H1 (cell line): Measurements from ENCODE around the gene TTLL9. TPM values are rescaled to one million over a fixed set of nuclear protein-coding genes. Genes with fewer than 3 reads are reported as not detected.

Experiments used
- CTCF ChIA-PET: fragments of 300-600 bp; sonication (Branson Sonifier 250); formaldehyde crosslinking; loops from one replicate; lab custom pipeline; 2021; ENCODE audit not compliant: partially characterized antibody; lab: Charles Lee
- POLR2A ChIA-PET: fragments of 300-600 bp; sonication (Branson Sonifier 250); formaldehyde crosslinking; loops from one replicate; lab custom pipeline; 2021; ENCODE audit warnings: inconsistent platforms; ENCODE audit not compliant: partially characterized antibody; lab: Charles Lee
- DNase-seq, 2 experiments: peaks; one replicate each; pipeline versions ENCODE4 v3.0.0 to v3.0.0-alpha.2; 2010 to 2022; ENCODE audit warnings: low spot score in 2 of 2, low read depth in 1 of 2, mixed read lengths in 1 of 2
- FAIRE-seq: peaks from 2 replicates; lab custom pipeline; 2011; peaks lifted over from hg19 to GRCh38; lab: Jason Lieb, UNC
- H2AFZ ChIP-seq: 2 replicates; pipeline ENCODE4 v1.8.1; 2012; ENCODE audit warnings: low read length, inconsistent platforms
- H2AK5ac ChIP-seq: 2 replicates; pipeline ENCODE4 v1.6.1; 2013; ENCODE audit warnings: low read depth, low read length
- H2BK120ac ChIP-seq: replicated peaks from 2 replicates; pipeline ENCODE3; 2013; ENCODE audit warnings: low read depth, low read length, inconsistent platforms
- H2BK12ac ChIP-seq: 2 replicates; pipeline ENCODE4 v1.6.1; 2013; ENCODE audit warnings: low read depth, low read length
- H2BK15ac ChIP-seq: 2 replicates; pipeline ENCODE4 v1.6.1; 2013; ENCODE audit warnings: low read length
- H2BK20ac ChIP-seq: 2 replicates; pipeline ENCODE4 v1.6.1; 2013; ENCODE audit warnings: low read length
- H2BK5ac ChIP-seq: 2 replicates; pipeline ENCODE4 v1.6.1; 2013; ENCODE audit warnings: low read depth, low read length
- H3K14ac ChIP-seq: 2 replicates; pipeline ENCODE4 v1.6.1; 2013; ENCODE audit warnings: inconsistent platforms; ENCODE audit not compliant: insufficient read length
- H3K18ac ChIP-seq: 2 replicates; pipeline ENCODE4 v1.6.1; 2013; ENCODE audit warnings: low read length; ENCODE audit errors: extremely low read depth
- H3K23ac ChIP-seq: 2 replicates; pipeline ENCODE4 v1.6.1; 2013; ENCODE audit warnings: inconsistent platforms; ENCODE audit not compliant: insufficient read length
- H3K23me2 ChIP-seq: 2 replicates; pipeline ENCODE4 v1.6.1; 2013; ENCODE audit warnings: low read depth, low read length
- H3K27ac ChIP-seq: 2 replicates; pipeline ENCODE4 v1.6.1; 2011; ENCODE audit warnings: low read depth, low read length, inconsistent platforms
- H3K27me3 ChIP-seq, 4 experiments: replicated peaks in 1 of 4; 1 replicate in 1 of 4; 2 replicates in 3 of 4; pipeline versions ENCODE4 v1.6.1 to v1.8.1; 2011 to 2013; ENCODE audit warnings: low read length in 3 of 4, mild to moderate bottlenecking in 3 of 4, inconsistent platforms in 2 of 4, mixed read lengths in 2 of 4, moderate library complexity in 1 of 4; ENCODE audit not compliant: control insufficient read depth in 3 of 4, insufficient read depth in 3 of 4; ENCODE audit errors: extremely low read depth in 1 of 4
- H3K36me3 ChIP-seq, 4 experiments: 2 replicates each; pipeline versions ENCODE4 v1.6.1 to v1.8.1; 2011 to 2013; ENCODE audit warnings: mild to moderate bottlenecking in 4 of 4, low read length in 3 of 4, moderate library complexity in 2 of 4, control low read depth in 1 of 4, inconsistent platforms in 1 of 4; ENCODE audit not compliant: insufficient read depth in 4 of 4, control insufficient read depth in 2 of 4
- H3K4ac ChIP-seq: replicated peaks from 2 replicates; pipeline ENCODE3; 2013; ENCODE audit warnings: low read length, low read depth, mixed read lengths, inconsistent platforms; ENCODE audit not compliant: insufficient read length
- H3K4me1 ChIP-seq, 4 experiments: replicated peaks in 1 of 4; 1 replicate in 1 of 4; 2 replicates in 3 of 4; pipeline versions ENCODE4 v1.6.1 to v1.8.1; 2011 to 2013; ENCODE audit warnings: low read length in 3 of 4, inconsistent platforms in 2 of 4, mixed read lengths in 1 of 4; ENCODE audit not compliant: insufficient read depth in 4 of 4, control insufficient read depth in 3 of 4
- H3K4me2 ChIP-seq, 2 experiments: 2 replicates each; pipeline versions ENCODE4 v1.6.1 to v1.8.1; 2011 to 2013; ENCODE audit warnings: low read depth in 2 of 2, low read length in 2 of 2, control low read depth in 1 of 2, inconsistent platforms in 1 of 2, mild to moderate bottlenecking in 1 of 2; ENCODE audit not compliant: insufficient read depth in 1 of 2
- H3K4me3 ChIP-seq, 4 experiments: fragments of 200-600, 300-600 bp in 1 of 4; sonication (generic), shearing (Covaris generic), sonication (Bioruptor Twin) in 1 of 4; 2 replicates each; pipeline versions ENCODE4 v1.5.1 to v1.8.1; 2011 to 2016; ENCODE audit warnings: low read length in 4 of 4, low read depth in 3 of 4, control low read depth in 2 of 4, inconsistent platforms in 2 of 4, mild to moderate bottlenecking in 2 of 4, mixed read lengths in 1 of 4, moderate library complexity in 1 of 4; ENCODE audit not compliant: insufficient read depth in 2 of 4; ENCODE audit errors: extremely low read depth in 1 of 4
- H3K56ac ChIP-seq: replicated peaks from 2 replicates; pipeline ENCODE3; 2013; ENCODE audit warnings: low read depth, mild to moderate bottlenecking, mixed read lengths, low read length, inconsistent platforms; ENCODE audit not compliant: insufficient read length
- H3K79me1 ChIP-seq: 2 replicates; pipeline ENCODE4 v1.6.1; 2013; ENCODE audit warnings: low read depth, low read length, control low read depth
- H3K79me2 ChIP-seq, 2 experiments: 2 replicates each; pipeline versions ENCODE4 v1.6.1 to v1.8.1; 2012 to 2013; ENCODE audit warnings: low read length in 2 of 2, mild to moderate bottlenecking in 2 of 2, inconsistent platforms in 1 of 2; ENCODE audit not compliant: insufficient read depth in 2 of 2, control insufficient read depth in 1 of 2
- H3K9ac ChIP-seq, 4 experiments: replicated peaks in 1 of 4; 1 replicate in 1 of 4; 2 replicates in 3 of 4; pipeline versions ENCODE4 v1.6.1 to v1.8.1; 2011 to 2013; ENCODE audit warnings: low read depth in 3 of 4, low read length in 3 of 4, control low read depth in 2 of 4, mild to moderate bottlenecking in 2 of 4, moderate library complexity in 2 of 4, inconsistent platforms in 1 of 4; ENCODE audit errors: extremely low read depth in 1 of 4
- H3K9me3 ChIP-seq, 2 experiments: 2 replicates each; pipeline versions ENCODE4 v1.6.1 to v1.8.1; 2012 to 2013; ENCODE audit warnings: mild to moderate bottlenecking in 2 of 2, moderate library complexity in 2 of 2, control low read depth in 1 of 2, inconsistent platforms in 1 of 2, low read depth in 1 of 2, low read length in 1 of 2, mixed read lengths in 1 of 2; ENCODE audit not compliant: insufficient read depth in 2 of 2
- H4K20me1 ChIP-seq, 2 experiments: replicated peaks in 1 of 2; 2 replicates each; pipeline versions ENCODE3 to v1.8.1; 2011 to 2013; ENCODE audit warnings: inconsistent platforms in 2 of 2, low read length in 2 of 2, mild to moderate bottlenecking in 1 of 2; ENCODE audit not compliant: insufficient read depth in 2 of 2, control insufficient read depth in 1 of 2
- H4K5ac ChIP-seq: 2 replicates; pipeline ENCODE4 v1.6.1; 2013; ENCODE audit warnings: low read length, low read depth, mixed read lengths, inconsistent platforms; ENCODE audit not compliant: insufficient read length
- H4K8ac ChIP-seq: 2 replicates; pipeline ENCODE4 v1.8.0; 2013; ENCODE audit warnings: mild to moderate bottlenecking, moderate library complexity, low read length, inconsistent platforms; ENCODE audit not compliant: insufficient read depth; ENCODE audit errors: extremely low read depth
- H4K91ac ChIP-seq: replicated peaks from 2 replicates; pipeline ENCODE3; 2013; ENCODE audit warnings: low read length, mixed read lengths, inconsistent platforms; ENCODE audit not compliant: insufficient read length
- BCL11A ChIP-seq, 2 experiments: IDR thresholded peaks; one replicate each; pipeline ENCODE4 v1.6.1; 2011; ENCODE audit warnings: low read depth in 2 of 2, low read length in 2 of 2, mild to moderate bottlenecking in 2 of 2
- JUND ChIP-seq: IDR thresholded peaks from 2 replicates; pipeline ENCODE4 v1.6.1; 2011; ENCODE audit warnings: mild to moderate bottlenecking, improper control_type of control experiment, low read length
- POLR2AphosphoS5 ChIP-seq: IDR thresholded peaks from 2 replicates; pipeline ENCODE4 v1.6.1; 2011; ENCODE audit warnings: low read depth, low read length
- TEAD4 ChIP-seq: IDR thresholded peaks from 2 replicates; pipeline ENCODE4 v1.6.1; 2012; ENCODE audit warnings: low read depth, low read length, inconsistent platforms, mixed read lengths
- WGBS, 2 experiments: shearing (Covaris generic) in 1 of 2; methylation state at CpG; one replicate each; pipeline versions ENCODE4 v1.1.6 to v1.1.7; 2013 to 2015; ENCODE audit warnings: low lambda C conversion rate in 2 of 2, mixed read lengths in 2 of 2, inconsistent platforms in 1 of 2, low coverage in 1 of 2, missing lambda C conversion rate in 1 of 2; ENCODE audit not compliant: insufficient replicate concordance in 2 of 2, insufficient coverage in 1 of 2, insufficient read length in 1 of 2; ENCODE audit errors: extremely low coverage in 1 of 2, missing lambda C conversion rate in 1 of 2; 5-methylcytosine and 5-hydroxymethylcytosine counted together
- polyA plus RNA-seq, 7 experiments: library from polyadenylated mRNA; depleted of rRNA in 3 of 7; stranded (reverse) in 5 of 7; unstranded in 2 of 7; fragments of >200 nt in 5 of 7; fragments of 200-250 nt in 2 of 7; gene quantifications; 1 replicate in 5 of 7; 2 replicates in 1 of 7; 4 replicates in 1 of 7; pipeline versions ENCODE4 v1.2.1 to v1.2.3, GENCODE V29; 2011 to 2013; ENCODE audit warnings: missing spikeins in 2 of 7, mixed read lengths in 2 of 7
- total RNA-seq: library from RNA; stranded (reverse); fragmentation: NEBNext Ultra II Directional; extraction: Animal tissue kit (Norgen Biotek cat#: 25700); gene quantifications from 2 replicates; pipeline ENCODE4 v1.2.1, GENCODE V29; 2021

TTLL9 gene
- total and polyA plus RNA-seq, 2 of the 8 experiments (the other 6 are each of a cell fraction or from before 2014, with no cell fraction given), result 0.06 TPM; not detected in 1

- no peak overlapping the region for H3K9ac ChIP-seq
- no peak overlapping the region for H3K4ac ChIP-seq
- peak overlapping the region in 1 of 4 experiments; percentile 93; a peak in 2 of 8 replicates for H3K4me3 ChIP-seq
- H3K27me3 ChIP-seq, result no peaks in the 10 kb centered on the region
- no peaks in the 10 kb centered on the region; the same call in 1 of the 2 replicates for H3K79me1 ChIP-seq
- peaks cover 32 to 45% (median 41%) of the 10 kb centered on the region in 4 experiments for H3K36me3 ChIP-seq
- H3K14ac ChIP-seq, result no peak overlapping the region
- TF ChIP-seq POLR2AphosphoS5 (no peak), TEAD4 (no peak), BCL11A (IDR thresholded peaks at IDR 0.05; ENCODE audit: low read depth in 2 of 2, low read length in 2 of 2) (no peak), JUND (no peak)
- peak overlapping the region; percentile 67 to 92; a peak in 2 of 4 replicates for H3K4me2 ChIP-seq
- H3K18ac ChIP-seq, result no peak overlapping the region
- H2BK5ac ChIP-seq, result no peak overlapping the region
- H4K91ac ChIP-seq, result no peak overlapping the region
- peaks cover 7 to 21% of the 10 kb centered on the region in 2 experiments; a peak in 3 of 4 replicates for H3K79me2 ChIP-seq
- DNase-seq (no peak), FAIRE-seq (no peak)
- no peak overlapping the region for H2AK5ac ChIP-seq
- no peak overlapping the region for H3K27ac ChIP-seq
- peaks cover 5 to 6% of the 10 kb centered on the region in 2 experiments for H4K20me1 ChIP-seq
- no peak overlapping the region for H3K56ac ChIP-seq
- no peak overlapping the region for H2BK15ac ChIP-seq
- H3K23ac ChIP-seq, result no peak overlapping the region
- no peak overlapping the region for H4K8ac ChIP-seq
- WGBS, 2 experiments, result 89% methylated on average over 9 of the region's 9 CpGs; no CpG with 5 or more reads in 1 of the 2 experiments
- H2BK120ac ChIP-seq, result no peak overlapping the region
- no peak overlapping the region for H2AFZ ChIP-seq
- no peak overlapping the region for H2BK20ac ChIP-seq
- no peak overlapping the region for H4K5ac ChIP-seq
- peaks cover 0 to 6% (median 1%) of the 10 kb centered on the region in 4 experiments; a peak in 3 of 7 replicates for H3K4me1 ChIP-seq
- peaks cover 2% of the 10 kb centered on the region; the same call in 1 of the 2 replicates for H3K23me2 ChIP-seq
- H3K9me3 ChIP-seq, result peaks cover 2 to 6% of the 10 kb centered on the region in 2 experiments
- H2BK12ac ChIP-seq, result no peak overlapping the region
- CTCF ChIA-PET, result interaction anchor here (0.6 to 8.3 kb wide), 12 partner anchors 8 to 140 kb away, joined by 3 to 88 read pairs (median 10); no protein-coding TSS in a partner anchor
- POLR2A ChIA-PET, result interaction anchor here (1.0 to 1.4 kb wide), 2 partner anchors 14 to 112 kb away, joined by 3 read pairs; no protein-coding TSS in a partner anchor
Measured at GRCh38 chr20:31949877-31950646, 79.6 kb downstream of the TTLL9 start.
